ENCODE data around the gene TSNAXIP1.

- TF ChIP-seq YY1 (IDR thresholded peaks at IDR 0.05; ENCODE audit: low read depth) (no peak), REST (IDR thresholded peaks at IDR 0.05; ENCODE audit: low read depth) (no peak)
Observed at GRCh38 chr16:67770346-67770991, 36.2 kb upstream of the TSNAXIP1 start.

Measured in Ishikawa (cell line).